ENCODE results near the gene MYO18B. TPM values are rescaled to one million over a fixed set of nuclear protein-coding genes. Genes with fewer than 3 reads are reported as not detected.

MYO18B gene
- total and polyA plus RNA-seq, 2 of the 8 experiments (the other 6 are each of a cell fraction or from before 2014, with no cell fraction given), result 0.62 to 0.78 TPM

DNA sequence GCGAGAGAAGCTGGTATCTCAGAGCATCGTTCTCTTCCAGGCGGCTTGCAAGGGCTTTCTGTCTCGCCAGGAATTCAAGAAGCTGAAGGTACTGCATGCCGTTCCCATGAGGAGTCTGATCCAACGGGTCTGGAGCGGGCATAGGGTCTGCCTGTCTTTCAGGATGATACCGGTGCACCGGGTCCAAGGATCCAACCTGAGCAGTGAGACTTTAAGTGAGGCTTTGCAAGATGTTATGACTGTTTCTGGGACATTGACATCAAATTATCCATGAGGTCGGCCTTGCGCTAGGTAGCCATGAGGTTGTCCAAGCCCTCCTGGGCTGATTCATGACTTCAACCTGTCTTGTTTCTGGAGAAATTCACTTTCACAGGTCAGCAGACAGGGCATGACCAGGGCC lies 132.3 kb downstream of the MYO18B start:
- Histone ChIP-seq H2AK5ac (ENCODE audit: low read depth, low read length) (no peak overlapping the region), H4K91ac (replicated peaks; ENCODE audit: insufficient read length, low read length) (no peak overlapping the region), H3K14ac (ENCODE audit: insufficient read length) (no peak overlapping the region), H3K23ac (ENCODE audit: insufficient read length) (no peak overlapping the region), H3K4ac (replicated peaks; ENCODE audit: insufficient read length, low read depth, low read length) (no peak overlapping the region), H2BK5ac (ENCODE audit: low read depth, low read length) (no peak overlapping the region), H3K36me3 (ENCODE audit: control insufficient read depth in 2 of 4, insufficient read depth in 4 of 4, low read length in 3 of 4) (no peaks in the 10 kb centered on the region), H2BK20ac (ENCODE audit: low read length) (no peak overlapping the region), H2AFZ (ENCODE audit: low read length) (no peak overlapping the region), H3K4me2 (ENCODE audit: insufficient read depth in 1 of 2, low read depth in 2 of 2, low read length in 2 of 2) (no peak overlapping the region), H3K23me2 (ENCODE audit: low read depth, low read length) (no peaks in the 10 kb centered on the region), H3K27ac (ENCODE audit: low read depth, low read length) (no peak overlapping the region), H4K8ac (ENCODE audit: extremely low read depth, insufficient read depth, low read length) (no peak overlapping the region), H4K5ac (ENCODE audit: insufficient read length, low read depth, low read length) (no peak overlapping the region), H3K79me1 (ENCODE audit: low read depth, low read length) (no peaks in the 10 kb centered on the region), H3K27me3 (replicated peaks in 1 of 4; ENCODE audit: control insufficient read depth in 3 of 4, extremely low read depth in 1 of 4, insufficient read depth in 3 of 4, low read length in 3 of 4) (no peaks in the 10 kb centered on the region), H3K4me3 (ENCODE audit: extremely low read depth in 1 of 4, insufficient read depth in 2 of 4, low read depth in 3 of 4, low read length in 4 of 4) (no peak overlapping the region), H2BK15ac (ENCODE audit: low read length) (no peak overlapping the region), H3K18ac (ENCODE audit: extremely low read depth, low read length) (no peak overlapping the region), H3K9me3 (ENCODE audit: insufficient read depth in 2 of 2, low read depth in 1 of 2, low read length in 1 of 2) (no peaks in the 10 kb centered on the region), H3K56ac (replicated peaks; ENCODE audit: insufficient read length, low read depth, low read length) (no peak overlapping the region), H3K4me1 (replicated peaks in 1 of 4; ENCODE audit: control insufficient read depth in 3 of 4, insufficient read depth in 4 of 4, low read length in 3 of 4) (no peaks in the 10 kb centered on the region), H2BK120ac (replicated peaks; ENCODE audit: low read depth, low read length) (no peak overlapping the region), H4K20me1 (replicated peaks in 1 of 2; ENCODE audit: control insufficient read depth in 1 of 2, insufficient read depth in 2 of 2, low read length in 2 of 2) (no peaks in the 10 kb centered on the region), H3K79me2 (ENCODE audit: control insufficient read depth in 1 of 2, insufficient read depth in 2 of 2, low read length in 2 of 2) (no peaks in the 10 kb centered on the region), H2BK12ac (ENCODE audit: low read depth, low read length) (no peak overlapping the region), H3K9ac (replicated peaks in 1 of 4; ENCODE audit: extremely low read depth in 1 of 4, low read depth in 3 of 4, low read length in 3 of 4) (no peak overlapping the region)
- POLR2A ChIA-PET (ENCODE audit: partially characterized antibody), result no interaction called here
- no peak for TF ChIP-seq ZNF274 (IDR thresholded peaks at IDR 0.05; ENCODE audit: borderline replicate concordance, extremely low read depth, low read length)
- 89% methylated on average over 11 of the region's 11 CpGs; no CpG with 5 or more reads in 1 of the 2 experiments for WGBS, 2 experiments (ENCODE audit: extremely low coverage in 1 of 2, insufficient coverage in 1 of 2, insufficient read length in 1 of 2, insufficient replicate concordance in 2 of 2, low coverage in 1 of 2, low lambda C conversion rate in 2 of 2, missing lambda C conversion rate in 1 of 2)
- FAIRE-seq, result no peak
- CTCF ChIA-PET (ENCODE audit: partially characterized antibody), result interaction anchor here (1.0 kb wide), 1 partner anchor 295 kb away, joined by 3 read pairs; the partner anchor contains the start of gene SEZ6L
- DNase-seq (ENCODE audit: low read depth in 1 of 2, low spot score in 2 of 2), result no peak
